ENCODE results near the gene RDH5.

RDH5 gene, protein sequence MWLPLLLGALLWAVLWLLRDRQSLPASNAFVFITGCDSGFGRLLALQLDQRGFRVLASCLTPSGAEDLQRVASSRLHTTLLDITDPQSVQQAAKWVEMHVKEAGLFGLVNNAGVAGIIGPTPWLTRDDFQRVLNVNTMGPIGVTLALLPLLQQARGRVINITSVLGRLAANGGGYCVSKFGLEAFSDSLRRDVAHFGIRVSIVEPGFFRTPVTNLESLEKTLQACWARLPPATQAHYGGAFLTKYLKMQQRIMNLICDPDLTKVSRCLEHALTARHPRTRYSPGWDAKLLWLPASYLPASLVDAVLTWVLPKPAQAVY

DNA sequence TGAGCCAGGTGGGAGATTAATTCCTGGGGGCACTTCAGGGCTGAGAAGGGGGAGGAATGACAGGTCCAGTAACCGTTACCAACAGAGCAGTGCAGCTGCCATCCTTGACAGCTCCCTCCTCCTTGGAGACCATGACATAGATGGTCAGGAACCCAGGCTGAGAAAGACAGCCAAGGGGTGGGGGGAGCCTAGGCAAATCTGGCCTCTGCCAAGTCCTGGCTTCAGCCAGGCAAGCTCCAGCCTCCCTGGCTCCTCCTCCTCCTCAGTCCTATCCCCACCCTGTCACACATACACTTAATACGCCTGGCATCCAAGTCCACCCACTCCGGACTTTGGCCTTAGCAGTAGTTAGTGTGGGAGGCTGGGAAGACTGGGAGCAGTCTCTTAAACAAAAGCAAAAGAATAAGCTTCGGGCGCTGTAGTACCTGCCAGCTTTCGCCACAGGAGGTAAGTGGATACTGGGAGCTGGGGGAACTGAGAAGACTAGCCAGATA, at the start of gene RDH5:
Gene RDH5, plus strand, starts transcription at position 323 of the 494 bp plus-strand sequence. CDS start 792 bp downstream, outside the sequence.
- DNase-seq = no peak

DNA sequence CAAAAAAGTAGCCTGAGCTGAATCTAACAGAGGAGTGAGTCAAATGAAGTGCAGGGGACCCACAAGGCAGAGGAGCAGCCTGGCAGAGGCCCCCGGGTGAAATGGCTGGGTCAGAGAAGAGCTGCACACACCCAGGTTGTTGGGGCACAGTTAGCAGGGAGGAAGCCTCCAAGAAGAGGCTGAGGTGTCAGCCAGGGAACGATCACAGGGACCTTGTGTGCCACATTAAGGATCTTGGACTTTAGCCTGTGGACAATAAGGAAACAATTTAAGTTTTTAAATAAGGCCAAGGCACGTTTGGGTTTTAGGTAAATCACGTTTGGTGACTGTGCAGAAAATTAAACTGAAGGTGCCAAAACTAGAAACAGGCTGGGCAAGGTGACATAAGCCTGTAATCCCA, 48.4 kb upstream of the RDH5 start:
- DNase-seq = no peak

DNA sequence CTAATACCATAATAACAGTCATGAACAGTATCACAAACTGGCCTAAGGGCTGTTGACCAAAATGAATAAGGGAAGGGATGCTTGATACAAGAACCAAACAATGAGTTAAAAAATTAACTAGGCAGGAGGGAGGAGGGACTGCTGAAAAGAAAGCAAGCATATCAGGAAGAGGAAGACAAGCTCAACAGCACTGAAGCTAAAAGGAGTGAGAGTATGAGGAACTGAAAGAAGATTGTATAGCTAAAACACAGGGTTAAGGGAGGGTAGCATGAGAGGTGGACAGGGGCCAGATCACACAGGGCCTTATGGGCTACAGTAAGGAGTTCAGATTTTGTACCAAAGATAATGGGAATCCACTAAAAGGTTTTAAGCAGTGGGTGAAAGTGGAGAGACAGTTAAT, 46.6 kb upstream of the RDH5 start:
- DNase-seq = no peak

DNA sequence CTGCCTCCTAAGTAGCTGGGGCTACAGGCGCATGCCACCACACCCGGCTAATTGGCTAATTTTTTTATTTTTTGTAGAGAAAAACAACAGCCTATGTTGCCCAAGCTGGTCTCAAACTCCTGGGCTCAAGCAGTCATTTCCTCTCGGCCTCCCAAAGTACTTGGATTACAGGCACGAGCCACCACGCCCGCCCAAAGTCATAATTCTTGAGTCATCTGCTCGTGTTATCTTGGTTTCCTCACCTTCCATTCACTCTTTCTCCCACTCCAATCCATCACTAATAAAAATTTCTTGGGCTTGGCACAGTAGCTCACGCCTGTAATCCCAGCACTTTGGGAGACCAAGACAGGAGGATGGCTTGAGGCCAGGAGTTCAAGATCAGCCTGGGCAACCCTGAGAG, 44.5 kb upstream of the RDH5 start:
- no peak for DNase-seq

DNA sequence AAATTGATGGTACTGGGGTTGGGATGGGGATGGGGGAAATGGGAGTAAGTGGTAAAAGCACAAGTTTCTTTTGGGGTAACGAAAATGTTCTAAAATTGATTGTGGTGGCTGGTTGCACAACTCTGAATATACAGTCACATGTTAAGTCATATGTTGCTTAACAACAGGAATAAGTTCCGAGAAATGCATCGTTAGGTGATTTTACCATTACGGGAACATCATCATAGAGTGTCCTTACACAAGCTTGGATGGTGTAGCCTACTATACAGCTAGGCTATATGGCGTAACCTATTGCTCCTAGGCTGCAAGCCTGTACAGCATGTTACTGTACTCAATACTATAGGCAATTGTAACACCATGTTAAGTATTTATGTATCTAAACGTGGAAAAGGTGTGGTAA, 43.5 kb upstream of the RDH5 start:
- no peak for DNase-seq

DNA sequence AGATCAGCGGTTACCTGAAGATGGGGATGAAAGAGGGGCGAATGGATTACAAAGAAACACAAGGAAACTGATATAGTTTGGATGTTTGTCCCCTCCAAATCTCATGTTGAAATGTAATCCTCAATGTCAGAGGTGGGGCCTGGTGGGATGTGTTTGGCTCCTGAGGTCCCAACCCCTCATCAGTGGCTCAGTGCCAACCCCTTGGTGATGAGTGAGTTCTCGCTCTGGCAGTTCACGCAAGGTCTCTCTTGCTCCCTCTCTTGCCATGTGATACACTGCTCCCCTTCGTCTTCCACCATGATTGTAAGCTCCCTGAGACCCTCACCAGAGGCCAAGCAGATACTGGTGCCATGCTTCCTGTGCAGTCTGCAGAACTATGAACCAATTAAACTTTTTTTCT, 40.5 kb upstream of the RDH5 start:
- no peak for DNase-seq

DNA sequence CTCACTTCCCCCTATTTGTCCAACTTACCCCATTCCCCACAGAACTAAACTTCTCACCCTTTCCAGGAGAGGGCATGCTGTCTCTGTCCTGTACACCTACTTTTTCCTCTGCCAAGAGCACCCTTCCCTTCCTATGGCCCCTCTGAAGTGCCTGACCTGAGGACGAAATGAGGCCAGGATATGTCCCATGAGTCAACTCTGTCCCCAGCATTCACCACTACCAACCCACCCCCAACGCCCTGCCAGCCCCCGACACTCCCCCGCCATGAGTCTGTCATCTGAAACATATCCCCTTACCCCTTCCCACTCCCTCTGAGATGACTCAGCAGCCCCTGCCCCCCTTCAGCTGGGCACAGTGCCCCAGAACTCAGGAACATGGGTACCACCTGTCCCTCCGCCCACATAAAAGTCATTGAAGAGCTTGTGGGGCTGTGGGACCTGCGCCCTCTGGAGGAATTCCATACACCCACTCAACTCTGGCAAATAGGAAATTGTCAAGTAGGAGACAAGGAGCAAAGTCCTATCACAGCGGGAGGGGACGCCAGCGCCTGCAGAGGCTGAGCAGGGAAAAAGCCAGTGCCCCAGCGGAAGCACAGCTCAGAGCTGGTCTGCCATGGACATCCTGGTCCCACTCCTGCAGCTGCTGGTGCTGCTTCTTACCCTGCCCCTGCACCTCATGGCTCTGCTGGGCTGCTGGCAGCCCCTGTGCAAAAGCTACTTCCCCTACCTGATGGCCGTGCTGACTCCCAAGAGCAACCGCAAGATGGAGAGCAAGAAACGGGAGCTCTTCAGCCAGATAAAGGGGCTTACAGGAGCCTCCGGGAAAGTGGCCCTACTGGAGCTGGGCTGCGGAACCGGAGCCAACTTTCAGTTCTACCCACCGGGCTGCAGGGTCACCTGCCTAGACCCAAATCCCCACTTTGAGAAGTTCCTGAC, 38.8 kb upstream of the RDH5 start:
- no peak for DNase-seq

DNA sequence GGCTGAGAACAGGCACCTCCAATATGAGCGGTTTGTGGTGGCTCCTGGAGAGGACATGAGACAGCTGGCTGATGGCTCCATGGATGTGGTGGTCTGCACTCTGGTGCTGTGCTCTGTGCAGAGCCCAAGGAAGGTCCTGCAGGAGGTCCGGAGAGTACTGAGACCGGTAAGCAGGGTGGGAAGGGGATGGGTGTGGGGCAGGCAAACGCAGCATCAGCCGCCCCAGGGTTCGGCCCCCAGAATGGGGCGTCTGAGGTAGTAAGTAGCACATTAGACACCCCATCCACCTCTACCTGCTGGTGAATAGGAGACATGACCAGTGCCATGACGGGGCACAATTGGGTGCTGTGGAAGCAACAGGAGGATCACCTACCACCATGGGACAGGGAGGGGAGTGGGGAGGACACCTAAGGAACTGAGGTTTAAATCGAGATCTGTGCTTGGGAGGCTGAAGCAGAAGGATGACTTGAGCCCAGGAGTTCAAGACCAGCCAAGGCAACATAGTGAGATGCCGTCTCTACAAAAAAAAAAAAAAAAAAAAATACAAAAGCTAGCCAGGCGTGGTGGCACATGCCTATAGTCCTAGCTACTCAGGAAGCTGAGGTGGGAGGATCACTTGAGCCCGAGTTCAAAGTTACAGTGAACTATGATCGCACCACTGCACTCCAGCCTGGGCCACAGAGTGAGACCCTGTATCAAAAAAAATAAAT, 38.0 kb upstream of the RDH5 start:
- DNase-seq = no peak

DNA sequence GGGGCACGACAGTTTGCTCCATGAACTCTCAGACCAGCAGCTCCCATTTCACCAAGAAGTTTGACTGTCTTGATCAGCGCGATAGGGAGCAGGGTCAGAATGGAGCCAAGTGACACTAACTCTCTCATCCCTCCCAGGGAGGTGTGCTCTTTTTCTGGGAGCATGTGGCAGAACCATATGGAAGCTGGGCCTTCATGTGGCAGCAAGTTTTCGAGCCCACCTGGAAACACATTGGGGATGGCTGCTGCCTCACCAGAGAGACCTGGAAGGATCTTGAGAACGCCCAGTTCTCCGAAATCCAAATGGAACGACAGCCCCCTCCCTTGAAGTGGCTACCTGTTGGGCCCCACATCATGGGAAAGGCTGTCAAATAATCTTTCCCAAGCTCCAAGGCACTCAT, 36.5 kb upstream of the RDH5 start:
- DNase-seq = no peak

DNA sequence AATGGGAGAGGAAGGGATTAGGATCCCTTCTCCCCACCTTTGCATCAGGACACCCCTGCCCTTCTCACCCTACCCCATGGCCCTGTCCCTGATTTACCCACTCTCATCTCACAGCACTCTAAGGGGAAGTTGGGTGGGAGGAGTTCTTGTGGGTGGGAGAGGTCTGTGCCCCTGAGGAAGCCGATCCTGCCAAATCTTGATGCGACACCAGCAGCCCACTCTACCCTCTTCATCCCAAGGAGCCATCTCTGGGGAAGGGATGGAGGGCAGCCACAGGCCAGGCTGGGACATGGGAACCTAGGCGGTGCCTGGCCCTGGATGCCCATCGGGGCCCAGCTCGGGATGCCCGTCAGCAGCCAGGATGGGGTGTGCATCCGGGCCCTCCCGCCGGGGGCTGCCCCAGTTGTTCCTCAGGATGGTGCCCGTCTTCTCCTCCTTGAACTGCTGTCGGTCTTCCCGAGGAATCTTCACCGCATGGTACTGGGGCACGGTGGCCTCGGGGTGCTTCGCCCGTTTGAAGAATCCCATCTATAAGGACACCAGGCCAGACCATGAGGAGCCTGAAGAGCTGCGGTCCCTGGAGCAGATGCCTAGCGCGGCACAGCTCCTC, 35.3 kb upstream of the RDH5 start:
- DNase-seq = no peak

DNA sequence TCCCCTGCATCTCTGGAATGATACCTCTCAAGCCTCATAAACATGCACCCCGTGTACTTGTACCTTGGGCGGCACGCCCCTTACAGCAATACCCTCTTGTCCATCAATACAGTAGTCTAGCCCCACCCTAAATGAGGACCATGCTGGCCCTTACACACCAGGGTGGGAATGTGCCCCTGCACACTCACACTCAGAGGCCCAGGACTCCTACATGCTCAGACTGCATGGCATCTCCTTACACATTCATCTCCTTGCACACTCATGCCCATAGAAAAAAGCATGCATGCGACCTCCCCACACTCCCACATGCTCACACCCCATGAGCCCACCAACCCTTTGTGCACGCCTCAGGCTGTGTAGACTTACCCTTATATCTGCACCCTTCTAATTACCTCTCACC, 34.5 kb upstream of the RDH5 start:
- no peak for DNase-seq

DNA sequence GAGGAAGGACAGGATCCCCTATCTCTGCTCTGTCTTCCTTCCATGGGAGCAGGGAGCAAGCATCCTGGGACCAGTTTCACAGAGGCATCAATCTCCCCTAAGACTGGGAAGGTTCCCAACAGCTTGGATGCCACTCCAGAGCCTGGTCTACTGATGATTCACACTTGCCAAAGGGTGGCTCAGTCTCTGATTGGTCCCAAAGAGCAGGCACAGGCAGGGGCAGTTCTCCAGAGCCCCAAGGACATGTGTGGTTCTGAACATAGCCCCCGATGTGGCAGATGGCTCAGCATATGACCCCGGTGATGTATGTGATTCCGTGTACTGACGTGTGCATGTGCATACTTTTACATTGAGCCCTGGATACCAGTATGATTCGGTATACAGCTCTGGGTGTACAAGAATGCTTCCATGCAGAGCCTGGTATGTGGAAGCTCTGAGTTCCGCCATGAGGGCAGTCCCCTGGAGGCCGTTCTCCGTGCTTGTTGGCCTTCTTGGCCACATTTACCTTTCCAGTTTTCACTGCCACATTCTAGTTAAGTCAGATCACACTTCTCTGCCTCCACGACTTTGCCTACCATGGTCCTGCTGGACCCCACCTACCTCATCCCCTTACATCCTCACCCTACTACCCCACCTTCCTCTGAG, 33.7 kb upstream of the RDH5 start:
- DNase-seq = no peak

DNA sequence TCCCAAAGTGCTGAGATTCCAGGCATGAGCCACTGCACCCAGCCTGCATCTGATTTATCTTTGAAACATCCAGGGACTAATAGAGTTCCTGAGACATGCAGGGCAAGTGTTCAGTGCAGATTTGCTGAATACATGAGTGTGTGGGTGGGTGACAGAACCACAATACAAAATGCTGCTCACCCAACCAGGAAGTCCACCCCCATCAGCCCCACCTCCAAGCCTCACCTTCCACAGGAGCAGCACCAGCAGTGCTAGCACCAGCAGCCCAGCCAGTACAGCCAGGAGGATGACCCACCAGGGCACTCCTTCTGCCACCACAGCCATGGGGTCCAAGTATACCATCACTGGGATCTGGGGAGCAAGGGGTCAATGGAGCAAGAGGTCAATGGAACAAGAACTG, 32.4 kb upstream of the RDH5 start:
- no peak for DNase-seq

DNA sequence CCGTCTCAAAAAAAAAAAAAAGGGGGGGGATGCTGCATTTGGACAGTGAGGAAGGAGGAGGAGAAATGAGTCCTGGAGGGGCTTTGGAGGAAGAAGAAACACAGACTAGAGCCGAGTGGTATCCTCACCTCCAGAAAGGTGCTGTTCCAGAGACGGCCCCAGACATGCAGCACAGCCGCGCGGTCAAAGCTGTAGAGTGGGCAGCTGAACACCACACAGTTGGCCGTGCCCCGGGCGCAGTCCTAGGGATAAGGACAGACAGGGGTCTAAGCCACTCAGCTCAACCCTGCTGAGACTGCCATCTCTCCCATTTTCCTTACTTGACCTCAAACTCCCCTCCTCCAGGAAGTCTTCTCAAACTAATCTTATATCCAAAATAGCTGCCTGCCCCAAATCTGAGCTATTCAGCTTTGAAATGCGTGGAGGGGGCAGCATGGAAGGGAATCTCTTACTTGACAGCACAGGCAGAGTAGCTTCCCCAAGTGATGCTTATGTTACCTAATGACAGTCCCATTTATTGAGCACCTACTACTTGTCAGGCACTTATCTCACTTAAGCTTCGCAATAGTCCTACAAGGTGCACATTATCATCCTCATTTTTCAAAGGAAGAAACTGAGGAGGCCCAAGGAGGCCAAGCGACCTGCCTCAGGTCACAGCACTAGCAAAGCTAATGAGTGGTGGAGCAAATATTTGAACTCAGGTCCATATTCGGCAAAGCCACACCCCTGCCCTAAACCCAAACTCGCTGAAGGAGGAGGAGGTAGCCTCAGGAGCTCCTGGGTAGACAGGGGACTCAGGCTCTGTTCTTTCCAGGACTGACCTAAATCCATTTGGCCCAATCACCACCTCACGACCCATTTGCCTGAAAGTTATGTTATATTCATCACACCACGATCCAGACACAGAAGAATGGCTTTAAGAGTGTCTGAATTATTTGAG, 31.2 kb upstream of the RDH5 start:
- DNase-seq = no peak

DNA sequence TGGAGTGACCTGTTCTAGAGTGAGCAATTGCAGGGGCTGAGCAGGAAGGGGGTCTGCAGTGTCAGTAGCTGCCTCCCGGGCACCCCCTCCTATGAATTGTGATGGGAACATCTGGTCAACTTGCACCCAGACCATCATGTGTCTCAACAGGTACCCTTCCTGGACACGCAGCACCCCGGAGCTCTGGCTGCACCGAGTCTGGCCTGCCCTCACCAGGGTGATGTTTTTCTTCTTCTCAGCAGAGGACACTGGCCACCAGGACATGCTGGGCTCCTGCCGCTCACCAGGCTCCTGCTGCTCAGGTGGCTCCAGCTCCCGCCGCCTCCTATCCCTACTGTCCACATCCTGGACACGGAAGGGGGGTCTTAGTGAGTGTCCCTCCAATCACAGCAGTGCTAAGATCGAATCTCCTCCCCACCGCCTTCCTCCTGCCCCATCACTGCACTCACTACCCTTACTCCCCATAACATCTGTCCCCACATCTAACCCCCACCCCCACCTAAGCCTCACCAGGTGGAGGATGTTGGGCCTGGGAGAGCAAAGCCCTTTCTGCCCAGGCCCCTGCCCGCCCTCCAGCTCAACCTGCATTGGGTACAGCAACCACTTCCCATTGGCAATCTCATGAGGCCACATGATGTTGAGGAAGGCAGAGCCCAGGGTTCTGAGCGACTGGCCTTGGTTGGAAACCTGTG, 27.4 kb upstream of the RDH5 start:
- DNase-seq = no peak

DNA sequence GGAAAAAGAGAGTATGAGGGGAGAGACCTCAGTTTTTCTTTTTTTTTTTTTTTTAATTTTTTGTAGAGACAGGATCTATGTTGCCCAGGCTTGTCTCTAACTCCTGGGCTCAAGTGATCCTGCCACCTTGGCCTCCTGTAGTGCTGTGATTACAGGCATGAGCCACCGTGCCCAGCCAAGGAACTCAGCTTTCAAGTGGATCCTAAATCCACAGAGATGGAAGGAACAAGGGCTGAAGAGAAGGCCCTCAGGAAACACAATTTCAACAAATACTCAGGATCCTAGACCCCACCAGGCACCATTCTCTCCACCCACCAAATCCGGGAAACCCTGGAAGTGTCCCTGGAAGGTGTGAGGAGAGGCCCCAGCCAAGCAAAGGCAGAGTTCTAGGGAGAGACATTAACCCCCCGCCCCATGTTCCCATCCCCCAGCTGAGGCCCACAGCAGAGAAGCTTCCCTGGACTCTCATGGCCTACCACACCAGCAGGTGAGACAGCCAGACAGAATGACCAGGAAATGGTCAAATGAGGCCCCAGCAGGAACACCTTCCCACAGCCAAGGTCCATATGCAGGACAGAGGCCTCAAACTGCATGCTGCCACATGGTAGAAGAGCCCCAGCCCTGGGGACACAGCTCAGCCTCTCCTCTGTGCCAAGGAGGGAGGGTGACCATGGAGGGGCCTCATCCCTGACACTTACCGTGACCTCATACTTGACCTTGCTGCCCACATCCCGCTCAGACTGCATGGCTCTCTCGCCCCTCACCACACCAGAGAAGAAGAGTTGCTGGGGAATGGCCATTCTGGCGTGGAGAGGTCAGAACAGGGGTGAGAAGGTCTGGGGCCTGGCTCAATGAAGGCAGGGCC, 26.6 kb upstream of the RDH5 start:
- DNase-seq = no peak

DNA sequence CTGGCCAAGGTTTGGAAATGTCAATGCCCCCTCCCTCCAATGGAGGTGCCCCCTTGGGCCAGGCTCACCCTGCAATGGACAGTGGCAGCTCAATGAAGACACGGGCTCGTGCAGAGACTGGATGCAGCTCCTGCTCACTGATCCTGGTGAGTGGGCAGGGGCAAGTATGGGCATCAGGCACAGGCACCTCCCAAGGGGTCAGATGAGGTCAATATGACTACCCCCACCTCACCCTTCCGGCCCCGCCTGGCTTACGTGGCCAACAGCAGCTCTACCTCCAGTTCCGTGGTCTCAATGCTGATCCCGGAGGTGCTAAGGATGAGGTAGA, 26.0 kb upstream of the RDH5 start:
- no peak for DNase-seq

DNA sequence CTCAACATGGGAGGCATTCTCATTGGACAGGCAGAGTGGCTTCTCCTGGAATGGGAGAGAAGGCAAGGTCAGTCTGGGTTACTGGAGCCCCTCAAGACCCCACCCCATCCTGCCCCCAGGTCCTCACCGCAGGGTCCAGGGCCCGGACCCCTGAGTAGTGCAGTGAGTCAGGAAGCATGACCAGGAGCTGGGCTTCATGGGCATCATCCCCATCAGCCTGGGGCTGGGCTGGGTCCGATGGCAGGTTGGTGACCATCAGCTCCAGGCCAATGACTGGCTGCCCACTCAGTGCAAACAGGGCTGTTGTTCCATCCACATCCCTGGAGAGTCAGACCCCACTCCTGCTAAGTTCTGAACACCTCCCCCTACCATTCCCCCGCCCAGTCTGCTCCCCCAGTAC, 25.5 kb upstream of the RDH5 start:
- no peak for DNase-seq

DNA sequence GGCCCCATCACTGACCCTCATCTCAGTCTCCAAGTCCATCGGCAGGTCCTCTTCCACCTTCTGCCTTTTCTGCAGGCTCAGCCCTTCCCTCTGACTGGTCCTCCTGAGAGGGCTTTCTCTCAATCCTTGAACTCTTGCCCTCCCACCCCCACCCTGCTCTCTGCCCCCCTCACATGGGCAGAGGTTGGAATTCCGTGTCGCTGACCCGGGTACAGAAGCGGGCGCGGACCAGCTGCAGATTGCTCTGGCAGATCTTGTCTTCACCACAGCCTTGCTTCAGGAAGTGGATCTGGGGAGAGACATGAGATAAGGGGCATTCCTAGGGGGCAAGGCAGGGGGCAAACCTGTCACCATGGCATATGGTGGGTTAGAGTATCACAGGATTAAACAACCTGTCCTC, 24.8 kb upstream of the RDH5 start:
- DNase-seq = no peak

DNA sequence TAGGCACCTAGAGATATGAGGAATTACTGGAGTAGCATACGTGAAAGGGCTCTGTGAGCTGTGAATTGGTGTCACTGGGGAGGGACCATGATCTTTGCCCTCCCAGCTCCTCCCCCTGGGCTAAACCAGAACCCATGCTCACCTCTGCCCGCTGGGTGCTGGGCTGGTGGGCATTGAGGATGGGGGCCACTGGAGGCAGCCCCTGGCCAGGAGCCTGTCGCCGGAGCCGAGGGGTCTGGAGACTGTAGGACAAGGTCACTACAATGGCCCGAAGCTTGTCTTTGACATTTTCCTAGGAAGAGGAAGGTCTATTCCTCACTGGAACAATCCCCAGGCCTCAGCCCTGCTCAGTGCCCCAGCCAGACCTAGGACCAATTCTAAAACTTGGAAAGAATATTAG, 24.1 kb upstream of the RDH5 start:
- no peak for DNase-seq

All from activated naive CD4-positive, alpha-beta T cell (primary cell).